Omental fat pad (tissue), 4 donors: ENCODE data around the gene PPP1R10. TPM values are rescaled to one million over a fixed set of nuclear protein-coding genes. Genes with fewer than 3 reads are reported as not detected.

Experiments used
- ATAC-seq: fragments of 150-250 bp; one replicate; pipeline ENCODE4 v1.9.1; 2016; ENCODE audit warnings: mild to moderate bottlenecking, moderate library complexity; ENCODE audit not compliant: low FRiP score
- DNase-seq: peaks from one replicate; pipeline ENCODE4 v3.0.0-alpha.2; 2019; ENCODE audit warnings: low spot score
- total RNA-seq, 4 donors: library from RNA; depleted of rRNA; stranded (reverse); fragments of >200 nt; gene quantifications; one replicate each; pipeline ENCODE4 v1.1.0, GENCODE V29; 2016
- TF ChIP-seq, protein P1 (sequence below), 3 donors: fragments of 450-650 bp; IDR thresholded peaks; one replicate each; pipeline ENCODE4 v1.5.1; 2016 to 2017; ENCODE audit warnings: antibody characterized with exemption in 3 of 3, mild to moderate bottlenecking in 3 of 3, moderate library complexity in 2 of 3

Gene PPP1R10
- total RNA-seq, 4 donors from 2014 or later: 26.3 to 89.4 (median 42.0) TPM

DNA sequence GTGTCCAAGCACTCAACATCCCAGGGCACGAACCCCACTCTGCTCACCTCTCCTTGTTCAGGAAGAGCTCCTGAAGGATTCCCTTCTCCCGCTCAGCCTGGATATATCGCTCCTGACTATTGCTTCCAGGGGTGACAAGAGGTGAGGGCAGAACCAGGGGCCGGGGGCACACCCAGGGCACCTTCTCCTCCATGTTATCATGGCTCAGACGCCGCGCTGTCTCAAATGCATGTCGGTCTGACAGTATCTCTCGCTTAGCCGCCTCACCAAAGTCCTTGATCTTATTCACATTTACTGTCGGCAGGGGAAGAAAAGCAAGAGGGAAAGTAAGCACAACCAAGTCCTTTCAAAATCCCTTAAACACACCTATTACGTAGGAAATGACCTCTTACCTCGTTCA, 13.1 kb downstream of the PPP1R10 start:
- DNase-seq (no peak), ATAC-seq (no peak)
- TF ChIP-seq, protein P1, sequence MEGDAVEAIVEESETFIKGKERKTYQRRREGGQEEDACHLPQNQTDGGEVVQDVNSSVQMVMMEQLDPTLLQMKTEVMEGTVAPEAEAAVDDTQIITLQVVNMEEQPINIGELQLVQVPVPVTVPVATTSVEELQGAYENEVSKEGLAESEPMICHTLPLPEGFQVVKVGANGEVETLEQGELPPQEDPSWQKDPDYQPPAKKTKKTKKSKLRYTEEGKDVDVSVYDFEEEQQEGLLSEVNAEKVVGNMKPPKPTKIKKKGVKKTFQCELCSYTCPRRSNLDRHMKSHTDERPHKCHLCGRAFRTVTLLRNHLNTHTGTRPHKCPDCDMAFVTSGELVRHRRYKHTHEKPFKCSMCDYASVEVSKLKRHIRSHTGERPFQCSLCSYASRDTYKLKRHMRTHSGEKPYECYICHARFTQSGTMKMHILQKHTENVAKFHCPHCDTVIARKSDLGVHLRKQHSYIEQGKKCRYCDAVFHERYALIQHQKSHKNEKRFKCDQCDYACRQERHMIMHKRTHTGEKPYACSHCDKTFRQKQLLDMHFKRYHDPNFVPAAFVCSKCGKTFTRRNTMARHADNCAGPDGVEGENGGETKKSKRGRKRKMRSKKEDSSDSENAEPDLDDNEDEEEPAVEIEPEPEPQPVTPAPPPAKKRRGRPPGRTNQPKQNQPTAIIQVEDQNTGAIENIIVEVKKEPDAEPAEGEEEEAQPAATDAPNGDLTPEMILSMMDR (IDR thresholded peaks at IDR 0.05): no peak

DNA sequence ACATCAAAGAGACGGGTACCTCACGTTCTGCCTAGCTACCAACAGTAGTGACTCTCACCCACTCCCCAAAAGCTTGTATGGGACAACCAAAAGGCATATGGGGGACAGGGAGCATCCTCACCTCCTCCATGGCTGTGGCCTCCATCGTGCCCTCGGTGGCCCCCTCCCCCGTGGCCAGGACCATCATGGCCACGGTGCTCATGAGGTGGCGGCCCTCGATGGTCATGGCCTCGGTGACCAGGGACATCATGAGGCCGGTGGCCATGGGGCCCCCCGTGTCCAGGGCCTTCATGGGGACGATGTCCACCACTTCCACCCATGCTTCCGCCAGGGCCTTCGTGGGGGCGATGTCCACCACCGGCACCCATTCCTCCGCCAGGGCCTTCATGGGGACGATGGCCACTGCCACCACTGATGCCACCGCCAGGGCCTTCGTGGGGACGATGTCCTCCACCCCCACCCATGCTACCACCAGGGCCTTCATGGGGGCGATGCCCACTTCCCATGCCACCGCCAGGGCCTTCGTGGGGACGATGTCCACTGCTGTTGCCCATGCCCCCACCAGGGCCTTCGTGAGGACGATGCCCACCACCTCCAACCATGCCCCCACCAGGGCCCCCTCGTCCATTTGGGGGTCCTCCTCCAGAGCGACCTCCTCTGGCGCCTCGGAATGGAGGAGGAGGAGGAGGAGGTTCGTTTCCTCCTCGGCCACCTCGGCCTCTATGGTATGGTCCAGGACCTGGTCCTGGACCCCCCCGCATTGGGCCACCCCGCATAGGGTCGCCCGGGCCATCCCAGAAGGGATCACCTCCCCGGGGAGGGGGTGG, 15.0 kb downstream of the PPP1R10 start:
- DNase-seq (no peak), ATAC-seq (no peak)
- TF ChIP-seq, protein P1 (IDR thresholded peaks at IDR 0.05): no peak

DNA sequence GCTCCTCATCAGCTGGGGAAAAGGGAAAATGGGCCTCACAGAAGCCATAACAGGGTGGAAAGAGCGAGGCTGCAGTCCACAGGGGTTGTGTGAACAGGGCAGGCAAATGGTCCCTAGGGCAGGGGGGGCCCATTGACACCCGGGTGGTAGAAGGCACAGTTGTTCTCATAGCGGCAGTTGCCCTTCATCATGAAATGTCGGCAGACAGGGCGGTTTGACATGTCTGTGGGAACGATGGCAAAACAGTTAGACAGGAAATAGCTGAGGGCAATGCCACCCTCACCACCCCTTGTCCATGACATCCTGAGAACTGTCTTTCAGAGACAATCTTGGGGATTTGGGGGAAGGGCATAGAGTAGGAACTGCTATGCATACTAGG, 15.6 kb downstream of the PPP1R10 start:
- ATAC-seq: no peak
- TF ChIP-seq, protein P1 (IDR thresholded peaks at IDR 0.05): no peak
- DNase-seq: no peak

DNA sequence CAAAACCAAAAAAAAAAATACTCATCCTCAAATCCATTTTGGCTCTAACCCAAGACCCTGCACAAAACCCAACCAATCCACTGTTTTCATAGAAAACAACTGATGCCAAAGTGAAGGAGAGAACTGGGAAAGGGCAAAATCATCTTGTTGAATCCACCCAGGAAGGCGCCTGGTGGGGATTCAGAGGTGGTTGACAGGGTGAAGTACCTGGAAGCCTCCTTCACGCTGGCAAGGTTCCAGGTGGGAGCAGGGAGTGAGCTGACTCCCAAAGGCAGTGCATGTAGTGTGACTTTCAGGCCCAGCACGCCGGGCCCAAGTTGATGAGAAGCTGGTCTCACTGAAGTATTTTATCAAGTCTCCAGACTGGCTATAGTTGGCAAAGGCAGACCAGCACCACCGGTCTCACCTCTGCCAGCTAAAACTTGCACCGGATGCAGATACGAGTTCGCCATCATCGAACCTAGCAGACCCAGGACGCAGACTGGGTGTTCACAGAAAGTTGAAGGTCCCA, 16.5 kb downstream of the PPP1R10 start:
- DNase-seq: no peak
- ATAC-seq: no peak
- TF ChIP-seq, protein P1 (IDR thresholded peaks at IDR 0.05): no peak

DNA sequence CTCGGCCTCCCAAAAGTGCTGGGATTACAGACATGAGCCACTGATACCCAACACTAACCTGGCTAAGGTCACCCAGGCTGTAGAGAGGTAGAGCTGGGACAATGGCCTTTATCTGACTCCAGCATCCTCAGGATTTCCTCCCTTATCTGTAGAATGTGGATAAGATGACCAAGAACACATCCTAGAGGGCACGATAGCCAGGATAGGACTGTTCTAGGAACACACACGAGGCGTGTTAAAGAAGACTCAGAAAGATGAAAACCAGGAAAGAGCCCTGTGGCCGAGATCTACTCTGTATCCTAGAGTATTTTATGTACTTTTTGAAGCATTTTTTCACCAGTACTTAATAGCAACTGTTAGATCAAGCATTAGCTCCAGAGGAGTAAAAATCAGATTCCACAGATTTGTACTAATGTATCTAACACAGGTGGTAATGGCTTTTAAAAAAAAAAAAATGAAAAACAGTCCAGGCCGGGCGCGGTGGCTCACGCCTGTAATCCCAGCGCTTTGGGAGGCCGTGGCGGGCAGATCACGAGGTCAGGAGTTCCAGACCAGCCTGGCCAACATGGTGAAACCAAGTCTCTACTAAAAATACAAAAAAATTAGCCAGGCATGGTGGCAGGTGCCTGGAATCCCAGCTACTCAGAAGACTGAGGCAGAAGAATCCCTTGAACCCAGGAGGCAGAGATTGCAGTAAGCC, 17.3 kb downstream of the PPP1R10 start:
- TF ChIP-seq, protein P1 (IDR thresholded peaks at IDR 0.05): no peak
- ATAC-seq (no peak), DNase-seq (no peak)

DNA sequence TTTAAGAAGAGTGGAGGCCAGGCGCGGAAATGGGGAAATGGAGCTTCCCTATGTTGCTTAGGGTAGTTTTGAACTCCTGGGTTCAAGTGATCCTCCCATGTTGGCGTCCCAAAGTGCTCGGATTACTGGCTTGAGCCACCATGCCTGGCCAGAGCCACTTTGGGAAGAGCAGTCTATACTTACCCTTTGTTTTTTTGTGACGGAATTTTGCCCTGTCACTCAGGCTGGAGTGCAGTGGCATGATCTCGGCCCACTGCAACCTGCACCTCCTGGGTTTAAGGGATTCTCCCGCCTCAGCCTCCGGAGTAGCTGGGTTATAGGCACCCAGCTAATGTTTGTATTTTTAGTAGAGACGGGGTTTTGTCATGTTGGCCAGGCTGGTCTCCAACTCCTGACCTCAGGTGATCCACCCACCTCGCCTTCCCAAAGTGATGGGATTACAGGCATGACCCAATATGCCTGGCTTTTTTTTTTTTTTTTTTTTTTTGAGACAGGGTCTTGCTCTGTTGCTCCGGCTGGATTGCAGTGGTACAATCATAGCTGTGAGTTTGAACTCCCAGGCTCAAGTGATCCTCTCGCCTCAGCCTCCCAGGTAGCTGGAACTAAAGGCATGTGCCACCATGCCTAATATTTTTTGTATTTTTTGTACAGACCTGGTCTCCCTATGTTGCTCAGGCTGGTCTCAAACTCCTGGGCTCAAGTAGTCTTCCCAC, 18.0 kb downstream of the PPP1R10 start:
- TF ChIP-seq, protein P1 (IDR thresholded peaks at IDR 0.05): no peak
- no peak for DNase-seq
- ATAC-seq: no peak
